K562 (cell line): ENCODE data around the gene ADAMTS6. TPM values are rescaled to one million over a fixed set of nuclear protein-coding genes. Genes with fewer than 3 reads are reported as not detected.

ENCODE experiments used
- ATAC-seq: fragments of 200-7000 bp; cut with Tn5 transposase; 3 replicates; pipeline ENCODE4 v1.9.1; 2020; ENCODE audit warnings: moderate library complexity
- BruUV-seq: library from RNA; stranded (reverse); fragments of 400-500 nt; replicated peaks from 2 replicates; lab custom pipeline; 2021; lab: Mats Ljungman, UMichigan
- CTCF ChIA-PET: fragments of 300-600 bp; formaldehyde crosslinking; extraction: SDS; loops from one replicate; lab custom pipeline; 2021; ENCODE audit warnings: low intra/inter-chr PET ratio; lab: Yijun Ruan, JAX
- POLR2A ChIA-PET: fragments of 300-600, 350-650 bp; sonication (Branson Sonifier 250); formaldehyde crosslinking; extraction: SDS; loops from one replicate; lab custom pipeline; 2021; ENCODE audit warnings: antibody characterized with exemption, inconsistent platforms; lab: Yijun Ruan, JAX
- DNase-seq, 4 experiments: peaks; one replicate each; pipeline versions ENCODE4 v3.0.0 to v3.0.0-alpha.2; 2011 to 2018; ENCODE audit warnings: low spot score in 3 of 4, mixed read lengths in 3 of 4; ENCODE audit errors: extremely low read depth in 1 of 4
- FAIRE-seq: peaks from 2 replicates; lab custom pipeline; 2011; peaks lifted over from hg19 to GRCh38; lab: Jason Lieb, UNC
- H2AFZ ChIP-seq: 2 replicates; pipeline ENCODE4 v1.6.0; 2011; ENCODE audit warnings: low read depth, low read length, control low read depth, inconsistent platforms
- H3K27ac ChIP-seq: fragments of 200-600 bp; 3 replicates; pipeline ENCODE4 v1.8.0; 2011; ENCODE audit warnings: low read depth, mild to moderate bottlenecking, control low read depth, inconsistent platforms, low read length, moderate library complexity, mixed read lengths; ENCODE audit errors: extremely low read depth
- H3K27me3 ChIP-seq, 2 experiments: fragments of 300-600 bp in 1 of 2; 2 replicates in 1 of 2; 3 replicates in 1 of 2; pipeline versions ENCODE4 v1.6.0 to v1.8.0; 2011; ENCODE audit warnings: inconsistent platforms in 2 of 2, low read length in 2 of 2, mild to moderate bottlenecking in 1 of 2, mixed read lengths in 1 of 2, moderate library complexity in 1 of 2; ENCODE audit not compliant: control insufficient read depth in 2 of 2, insufficient read depth in 2 of 2
- H3K36me3 ChIP-seq: fragments of 300-600 bp; 3 replicates; pipeline ENCODE4 v1.8.0; 2011; ENCODE audit warnings: mild to moderate bottlenecking, low read length, inconsistent platforms; ENCODE audit not compliant: control insufficient read depth, insufficient read depth
- H3K4me1 ChIP-seq, 2 experiments: fragments of 200-600 bp in 1 of 2; replicated peaks in 1 of 2; 2 replicates in 1 of 2; 3 replicates in 1 of 2; pipeline versions ENCODE4 v1.5.1 to v1.8.0; 2011; ENCODE audit warnings: inconsistent platforms in 2 of 2, low read length in 2 of 2, mild to moderate bottlenecking in 1 of 2, mixed read lengths in 1 of 2, moderate library complexity in 1 of 2; ENCODE audit not compliant: control insufficient read depth in 2 of 2, insufficient read depth in 2 of 2
- H3K4me2 ChIP-seq: 2 replicates; pipeline ENCODE4 v1.6.1; 2011; ENCODE audit warnings: low read length, control low read depth, inconsistent platforms, mixed read lengths; ENCODE audit not compliant: insufficient read depth
- H3K4me3 ChIP-seq: fragments of 200-600 bp; sonication (generic), shearing (Covaris generic); 2 replicates; pipeline ENCODE4 v1.5.1; 2016; ENCODE audit warnings: control low read depth, inconsistent platforms
- H3K79me2 ChIP-seq: fragments of 200-600 bp; 3 replicates; pipeline ENCODE4 v1.8.0; 2011; ENCODE audit warnings: low read length, inconsistent platforms; ENCODE audit not compliant: control insufficient read depth, insufficient read depth
- H3K9ac ChIP-seq, 2 experiments: 2 replicates each; pipeline versions ENCODE4 v1.6.0 to v1.6.1; 2011; ENCODE audit warnings: low read depth in 2 of 2, low read length in 2 of 2, control low read depth in 1 of 2, inconsistent platforms in 1 of 2, mild to moderate bottlenecking in 1 of 2, mixed read lengths in 1 of 2; ENCODE audit not compliant: insufficient read depth in 1 of 2
- H3K9me1 ChIP-seq: one replicate; pipeline ENCODE4 v1.6.0; 2011; ENCODE audit warnings: inconsistent platforms, mild to moderate bottlenecking, low read length, moderate library complexity; ENCODE audit not compliant: control insufficient read depth, insufficient read depth
- H3K9me3 ChIP-seq: replicated peaks from 2 replicates; pipeline ENCODE4 v1.5.1; 2011; ENCODE audit warnings: low read depth, low read length, inconsistent platforms; ENCODE audit not compliant: control insufficient read depth, insufficient read depth
- H4K20me1 ChIP-seq: replicated peaks from 2 replicates; pipeline ENCODE4 v1.6.1; 2011; ENCODE audit warnings: low read length, inconsistent platforms, mixed read lengths; ENCODE audit not compliant: control insufficient read depth, insufficient read depth
- FOSL1 ChIP-seq: fragments of 200-800 bp; sonication (Bioruptor generic); conservative IDR thresholded peaks from 2 replicates; pipeline ENCODE4 v1.6.1; 2016; ENCODE audit warnings: missing genetic modification characterization, missing compliant biosample characterization
- FOXM1 ChIP-seq, 2 experiments: fragments of 450-650 bp in 1 of 2; sonication (generic) in 1 of 2; formaldehyde crosslinking in 1 of 2; IDR thresholded peaks; 2 replicates each; pipeline versions ENCODE4 v1.6.1 to v1.9.0; 2017 to 2022; ENCODE audit warnings: low read depth in 2 of 2, mild to moderate bottlenecking in 2 of 2, missing genetic modification reagents in 1 of 2, moderate library complexity in 1 of 2
- JUND ChIP-seq, 2 experiments: IDR thresholded peaks; 2 replicates in 1 of 2; 3 replicates in 1 of 2; pipeline ENCODE4 v1.6.1; 2011; ENCODE audit warnings: borderline replicate concordance in 2 of 2, low read depth in 2 of 2, low read length in 2 of 2, improper control_type of control experiment in 1 of 2, missing biosample characterization in 1 of 2, missing genetic modification characterization in 1 of 2, missing genetic modification reagents in 1 of 2
- WGBS: fragments of 100-300 bp; shearing (Covaris generic); methylation state at CpG from one replicate; pipeline ENCODE4 v1.1.6; 2016; ENCODE audit warnings: low coverage, mixed read lengths; ENCODE audit not compliant: insufficient coverage; ENCODE audit errors: missing lambda C conversion rate; 5-methylcytosine and 5-hydroxymethylcytosine counted together
- in situ Hi-C: fragments of 300-500 bp; cut with MboI; formaldehyde crosslinking; loops from 4 replicates; pipeline ENCODE4 v1.15.0; 2018; ENCODE audit warnings: inconsistent platforms, mixed read lengths
- intact Hi-C: fragments of 100-400 bp; cut with micrococcal nuclease; formaldehyde crosslinking; loops from 2 replicates; pipeline ENCODE4 v1.14.2; 2022
- polyA plus RNA-seq, 8 experiments: library from polyadenylated mRNA; depleted of rRNA in 4 of 8; stranded (reverse) in 5 of 8; unstranded in 3 of 8; fragments of >200 nt; fragmentation: Nextera tagmentation in 2 of 8; fragmentation: Illumina TruSeq in 1 of 8; extraction: Ambion mirVana in 2 of 8; extraction: Trizol in 1 of 8; gene quantifications; 2 replicates each; pipeline versions ENCODE4 v1.2.1 to v1.2.3, GENCODE V29; 2011 to 2014; ENCODE audit warnings: inconsistent platforms in 1 of 8, missing spikeins in 1 of 8
- total RNA-seq, 7 experiments: library from RNA; depleted of rRNA in 6 of 7; stranded (reverse); fragments of >200 nt in 6 of 7; fragmentation: Illumina TruSeq in 2 of 7; extraction: Trizol in 2 of 7; gene quantifications; 2 replicates each; pipeline versions ENCODE4 v1.2.1 to v1.2.3, GENCODE V29; 2011 to 2021; ENCODE audit warnings: low replicate concordance in 1 of 7
- TF ChIP-seq, protein P1 (sequence below): sonication (generic); formaldehyde crosslinking; IDR thresholded peaks from 2 replicates; pipeline ENCODE4 v1.8.1; 2023; ENCODE audit warnings: mild to moderate bottlenecking, missing genetic modification reagents, moderate library complexity
- TF ChIP-seq, protein P2 (sequence below): sonication (generic); formaldehyde crosslinking; IDR thresholded peaks from 2 replicates; pipeline ENCODE4 v1.4.0; 2020; ENCODE audit warnings: mild to moderate bottlenecking, missing genetic modification reagents
- TF ChIP-seq, protein P3 (sequence below): fragments of 250-450 bp; sonication (Bioruptor Pico); IDR thresholded peaks from 2 replicates; pipeline ENCODE4 v1.5.0; 2021
- TF ChIP-seq, protein P4 (sequence below), 2 experiments: fragments of 450-650 bp in 1 of 2; sonication (generic) in 1 of 2; formaldehyde crosslinking in 1 of 2; IDR thresholded peaks in 1 of 2; conservative IDR thresholded peaks in 1 of 2; 2 replicates each; pipeline versions ENCODE4 v1.6.1 to v1.8.1; 2016 to 2023; ENCODE audit warnings: mild to moderate bottlenecking in 2 of 2, moderate library complexity in 2 of 2, inconsistent platforms in 1 of 2, missing genetic modification reagents in 1 of 2

The ADAMTS6 gene
- total and polyA plus RNA-seq, 9 of the 15 experiments (the other 6 are each of a cell fraction or from before 2014, with no cell fraction given): 0.57 to 5.3 (median 1.5) TPM

DNA sequence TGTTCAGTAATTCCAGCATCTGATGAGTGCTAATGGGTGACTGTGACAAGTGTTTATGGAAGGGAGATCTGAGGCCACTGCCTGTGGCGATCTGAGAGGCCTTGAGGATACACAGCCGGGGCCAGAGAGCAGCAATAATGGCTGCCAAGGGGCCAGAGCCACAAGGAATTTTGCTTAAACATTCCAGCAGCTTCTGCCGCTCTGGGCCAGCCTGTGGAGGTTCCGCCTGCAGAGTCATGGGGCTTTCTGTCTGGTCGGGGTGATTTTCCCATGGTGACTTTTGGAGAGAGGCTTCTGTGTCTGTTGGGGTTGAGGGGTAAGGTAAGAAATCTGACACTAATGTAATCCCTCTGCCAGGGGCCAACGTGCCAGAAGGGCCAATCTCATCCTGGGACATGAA is 353.5 kb downstream of the ADAMTS6 start (continued):
- TF ChIP-seq, protein P1, sequence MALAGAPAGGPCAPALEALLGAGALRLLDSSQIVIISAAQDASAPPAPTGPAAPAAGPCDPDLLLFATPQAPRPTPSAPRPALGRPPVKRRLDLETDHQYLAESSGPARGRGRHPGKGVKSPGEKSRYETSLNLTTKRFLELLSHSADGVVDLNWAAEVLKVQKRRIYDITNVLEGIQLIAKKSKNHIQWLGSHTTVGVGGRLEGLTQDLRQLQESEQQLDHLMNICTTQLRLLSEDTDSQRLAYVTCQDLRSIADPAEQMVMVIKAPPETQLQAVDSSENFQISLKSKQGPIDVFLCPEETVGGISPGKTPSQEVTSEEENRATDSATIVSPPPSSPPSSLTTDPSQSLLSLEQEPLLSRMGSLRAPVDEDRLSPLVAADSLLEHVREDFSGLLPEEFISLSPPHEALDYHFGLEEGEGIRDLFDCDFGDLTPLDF: no peak
- TF ChIP-seq, all 486 proteins: peak for 0

DNA sequence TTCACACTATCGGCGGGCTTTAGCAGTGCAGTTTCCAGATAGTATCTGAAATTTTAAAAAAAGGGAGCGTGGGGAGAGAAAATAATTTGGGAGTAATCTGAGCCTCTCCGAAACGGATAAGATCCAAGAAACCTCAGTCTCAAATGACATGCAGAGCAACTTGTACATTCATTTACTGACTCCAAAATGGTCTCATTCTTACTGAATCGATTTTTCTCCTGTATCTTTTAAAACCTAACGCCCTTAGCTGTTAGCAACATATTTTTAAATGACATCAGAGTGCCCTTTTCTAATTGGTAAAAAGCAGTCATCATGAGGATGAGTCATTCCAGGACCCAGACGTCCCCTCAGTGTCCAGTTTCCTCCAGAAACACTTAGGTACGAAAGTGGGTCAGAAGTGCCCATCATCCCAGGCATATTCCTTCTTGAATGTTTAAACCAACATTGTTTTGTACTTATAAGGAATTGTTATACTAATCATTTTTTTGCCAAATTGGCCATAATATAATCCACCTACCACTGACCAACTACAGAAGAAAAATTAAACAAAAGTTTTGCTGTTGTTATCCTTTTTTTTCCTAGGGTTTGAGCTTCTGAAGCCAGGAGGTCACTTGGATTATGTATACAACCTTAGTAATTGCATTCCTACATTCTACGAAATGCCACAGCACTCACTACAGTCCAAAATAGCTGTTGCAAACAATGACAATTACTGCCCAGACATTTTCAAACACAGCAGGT is 354.4 kb downstream of the ADAMTS6 start:
- no peaks in the 10 kb centered on the region for H3K36me3 ChIP-seq
- H3K4me3 ChIP-seq: no peak overlapping the region
- ATAC-seq: no peak
- no peak overlapping the region for H3K4me2 ChIP-seq
- no peaks in the 10 kb centered on the region for H4K20me1 ChIP-seq
- H3K9me3 ChIP-seq: no peaks in the 10 kb centered on the region
- no peak for DNase-seq
- no peak overlapping the region for H3K27ac ChIP-seq
- H3K27me3 ChIP-seq: no peaks in the 10 kb centered on the region
- in situ Hi-C loops: no loop called here
- H3K79me2 ChIP-seq: no peaks in the 10 kb centered on the region
- no TSS peak for BruUV-seq
- TF ChIP-seq, protein P2, sequence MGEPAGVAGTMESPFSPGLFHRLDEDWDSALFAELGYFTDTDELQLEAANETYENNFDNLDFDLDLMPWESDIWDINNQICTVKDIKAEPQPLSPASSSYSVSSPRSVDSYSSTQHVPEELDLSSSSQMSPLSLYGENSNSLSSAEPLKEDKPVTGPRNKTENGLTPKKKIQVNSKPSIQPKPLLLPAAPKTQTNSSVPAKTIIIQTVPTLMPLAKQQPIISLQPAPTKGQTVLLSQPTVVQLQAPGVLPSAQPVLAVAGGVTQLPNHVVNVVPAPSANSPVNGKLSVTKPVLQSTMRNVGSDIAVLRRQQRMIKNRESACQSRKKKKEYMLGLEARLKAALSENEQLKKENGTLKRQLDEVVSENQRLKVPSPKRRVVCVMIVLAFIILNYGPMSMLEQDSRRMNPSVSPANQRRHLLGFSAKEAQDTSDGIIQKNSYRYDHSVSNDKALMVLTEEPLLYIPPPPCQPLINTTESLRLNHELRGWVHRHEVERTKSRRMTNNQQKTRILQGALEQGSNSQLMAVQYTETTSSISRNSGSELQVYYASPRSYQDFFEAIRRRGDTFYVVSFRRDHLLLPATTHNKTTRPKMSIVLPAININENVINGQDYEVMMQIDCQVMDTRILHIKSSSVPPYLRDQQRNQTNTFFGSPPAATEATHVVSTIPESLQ (CRISPR knock-in tag): no peak
- TF ChIP-seq, protein P3, sequence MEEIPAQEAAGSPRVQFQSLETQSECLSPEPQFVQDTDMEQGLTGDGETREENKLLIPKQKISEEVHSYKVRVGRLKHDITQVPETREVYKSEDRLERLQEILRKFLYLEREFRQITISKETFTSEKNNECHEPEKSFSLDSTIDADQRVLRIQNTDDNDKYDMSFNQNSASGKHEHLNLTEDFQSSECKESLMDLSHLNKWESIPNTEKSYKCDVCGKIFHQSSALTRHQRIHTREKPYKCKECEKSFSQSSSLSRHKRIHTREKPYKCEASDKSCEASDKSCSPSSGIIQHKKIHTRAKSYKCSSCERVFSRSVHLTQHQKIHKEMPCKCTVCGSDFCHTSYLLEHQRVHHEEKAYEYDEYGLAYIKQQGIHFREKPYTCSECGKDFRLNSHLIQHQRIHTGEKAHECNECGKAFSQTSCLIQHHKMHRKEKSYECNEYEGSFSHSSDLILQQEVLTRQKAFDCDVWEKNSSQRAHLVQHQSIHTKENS: no peak
- TF ChIP-seq FOXM1 (IDR thresholded peaks at IDR 0.05; ENCODE audit: low read depth) (0 out of 2 replicates have a peak, but pooled peaks have one; percentile 28), FOXM1 (CRISPR knock-in tag; IDR thresholded peaks at IDR 0.05; ENCODE audit: low read depth) (no peak), FOSL1 (tag) (peak; percentile 63), JUND (IDR thresholded peaks at IDR 0.05; ENCODE audit: borderline replicate concordance, low read depth, low read length) (no peak; the same call in 1 of the 2 replicates), JUND (tag; IDR thresholded peaks at IDR 0.05; ENCODE audit: borderline replicate concordance, low read depth, low read length) (peak; percentile 38; the same call in 1 of the 3 replicates)
- TF ChIP-seq, protein P4, sequence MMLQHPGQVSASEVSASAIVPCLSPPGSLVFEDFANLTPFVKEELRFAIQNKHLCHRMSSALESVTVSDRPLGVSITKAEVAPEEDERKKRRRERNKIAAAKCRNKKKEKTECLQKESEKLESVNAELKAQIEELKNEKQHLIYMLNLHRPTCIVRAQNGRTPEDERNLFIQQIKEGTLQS (IDR thresholded peaks at IDR 0.05): peak; percentile 81
- TF ChIP-seq, protein P4 (CRISPR knock-in tag; conservative IDR thresholded peaks at IDR 0.05): no peak
- 16% methylated on average over 10 of the region's 10 CpGs for WGBS
- no peak for FAIRE-seq
- ChIA-PET CTCF (no interaction called here), POLR2A (interaction anchor here (0.8 kb wide), 1 partner anchor 29 kb away, joined by 4 read pairs; no protein-coding TSS in a partner anchor)
- peaks cover 0 to 12% of the 10 kb centered on the region in 2 experiments; a peak in 3 of 5 replicates for H3K4me1 ChIP-seq
- H3K9ac ChIP-seq: no peak overlapping the region
- no peaks in the 10 kb centered on the region for H3K9me1 ChIP-seq
- H2AFZ ChIP-seq: peak overlapping the region; percentile 4; the same call in 1 of the 2 replicates
- intact Hi-C loops: no loop called here
